K562 (cell line): ENCODE data around the gene SND1. TPM values are rescaled to one million over a fixed set of nuclear protein-coding genes. Genes with fewer than 3 reads are reported as not detected.
A peak's percentile ranks its signal among the peaks of the same experiment; 100 is the strongest.

Experiments
- BHLHE40 ChIP-seq: IDR thresholded peaks from 2 replicates; pipeline ENCODE4 v1.6.1; 2011; ENCODE audit warnings: low read length, improper control_type of control experiment
- FOXP1 ChIP-seq: sonication (generic); formaldehyde crosslinking; IDR thresholded peaks from 2 replicates; pipeline ENCODE4 v1.8.0; 2022; ENCODE audit warnings: mild to moderate bottlenecking, missing genetic modification reagents
- KAT2B ChIP-seq: IDR thresholded peaks from one replicate; pipeline ENCODE4 v1.6.1; 2012; ENCODE audit warnings: low read depth, mild to moderate bottlenecking, control low read depth, inconsistent platforms, low read length, moderate library complexity
- NBN ChIP-seq: fragments of 450-650 bp; IDR thresholded peaks from 2 replicates; pipeline ENCODE4 v1.6.1; 2016; ENCODE audit warnings: low read depth, mild to moderate bottlenecking
- NFE2 ChIP-seq: IDR thresholded peaks from 2 replicates; pipeline ENCODE4 v1.6.1; 2014; ENCODE audit warnings: antibody characterized with exemption, low read depth
- SMARCA5 ChIP-seq: fragments of 450-650 bp; IDR thresholded peaks from 2 replicates; pipeline ENCODE4 v1.6.1; 2016
- TEAD4 ChIP-seq, 2 experiments: sonication (generic) in 1 of 2; formaldehyde crosslinking in 1 of 2; IDR thresholded peaks; 2 replicates each; pipeline versions ENCODE4 v1.6.1 to v1.8.0; 2012 to 2022; ENCODE audit warnings: borderline replicate concordance in 1 of 2, inconsistent platforms in 1 of 2, low read length in 1 of 2, mild to moderate bottlenecking in 1 of 2, missing genetic modification reagents in 1 of 2
- ZNF121 ChIP-seq: sonication (generic); formaldehyde crosslinking; conservative IDR thresholded peaks from 2 replicates; pipeline ENCODE4 v1.8.0; 2022; ENCODE audit warnings: missing genetic modification reagents
- ZNF407 ChIP-seq: fragments of 450-650 bp; IDR thresholded peaks from 2 replicates; pipeline ENCODE4 v1.6.1; 2016; ENCODE audit warnings: low read depth
- ZSCAN29 ChIP-seq: fragments of 450-650 bp; IDR thresholded peaks from 2 replicates; pipeline ENCODE4 v1.6.1; 2017
- polyA plus RNA-seq, 8 experiments: library from polyadenylated mRNA; depleted of rRNA in 4 of 8; stranded (reverse) in 5 of 8; unstranded in 3 of 8; fragments of >200 nt; fragmentation: Nextera tagmentation in 2 of 8; fragmentation: Illumina TruSeq in 1 of 8; extraction: Ambion mirVana in 2 of 8; extraction: Trizol in 1 of 8; gene quantifications; 2 replicates each; pipeline versions ENCODE4 v1.2.1 to v1.2.3, GENCODE V29; 2011 to 2014; ENCODE audit warnings: inconsistent platforms in 1 of 8, missing spikeins in 1 of 8
- total RNA-seq, 7 experiments: library from RNA; depleted of rRNA in 6 of 7; stranded (reverse); fragments of >200 nt in 6 of 7; fragmentation: Illumina TruSeq in 2 of 7; extraction: Trizol in 2 of 7; gene quantifications; 2 replicates each; pipeline versions ENCODE4 v1.2.1 to v1.2.3, GENCODE V29; 2011 to 2021; ENCODE audit warnings: low replicate concordance in 1 of 7
- TF ChIP-seq, protein P1 (sequence below): fragments of 150-350 bp; conservative IDR thresholded peaks from 2 replicates; pipeline ENCODE4 v1.6.1; 2014; ENCODE audit warnings: low read length
- TF ChIP-seq, protein P2 (sequence below): fragments of 450-650 bp; IDR thresholded peaks from 2 replicates; pipeline ENCODE4 v1.6.1; 2016
- TF ChIP-seq, protein P3 (sequence below): IDR thresholded peaks from 2 replicates; pipeline ENCODE4 v1.6.1; 2014; ENCODE audit warnings: antibody characterized with exemption

SND1 gene
- total and polyA plus RNA-seq, 9 of the 15 experiments (the other 6 are each of a cell fraction or from before 2014, with no cell fraction given) = 46.5 to 307 (median 191) TPM

- peak; percentile 7; the same call in 1 of the 2 replicates for TF ChIP-seq TEAD4 (IDR thresholded peaks at IDR 0.05; ENCODE audit: low read length)
- no peak for TF ChIP-seq TEAD4 (CRISPR knock-in tag; IDR thresholded peaks at IDR 0.05; ENCODE audit: borderline replicate concordance)
- TF ChIP-seq, protein P1, sequence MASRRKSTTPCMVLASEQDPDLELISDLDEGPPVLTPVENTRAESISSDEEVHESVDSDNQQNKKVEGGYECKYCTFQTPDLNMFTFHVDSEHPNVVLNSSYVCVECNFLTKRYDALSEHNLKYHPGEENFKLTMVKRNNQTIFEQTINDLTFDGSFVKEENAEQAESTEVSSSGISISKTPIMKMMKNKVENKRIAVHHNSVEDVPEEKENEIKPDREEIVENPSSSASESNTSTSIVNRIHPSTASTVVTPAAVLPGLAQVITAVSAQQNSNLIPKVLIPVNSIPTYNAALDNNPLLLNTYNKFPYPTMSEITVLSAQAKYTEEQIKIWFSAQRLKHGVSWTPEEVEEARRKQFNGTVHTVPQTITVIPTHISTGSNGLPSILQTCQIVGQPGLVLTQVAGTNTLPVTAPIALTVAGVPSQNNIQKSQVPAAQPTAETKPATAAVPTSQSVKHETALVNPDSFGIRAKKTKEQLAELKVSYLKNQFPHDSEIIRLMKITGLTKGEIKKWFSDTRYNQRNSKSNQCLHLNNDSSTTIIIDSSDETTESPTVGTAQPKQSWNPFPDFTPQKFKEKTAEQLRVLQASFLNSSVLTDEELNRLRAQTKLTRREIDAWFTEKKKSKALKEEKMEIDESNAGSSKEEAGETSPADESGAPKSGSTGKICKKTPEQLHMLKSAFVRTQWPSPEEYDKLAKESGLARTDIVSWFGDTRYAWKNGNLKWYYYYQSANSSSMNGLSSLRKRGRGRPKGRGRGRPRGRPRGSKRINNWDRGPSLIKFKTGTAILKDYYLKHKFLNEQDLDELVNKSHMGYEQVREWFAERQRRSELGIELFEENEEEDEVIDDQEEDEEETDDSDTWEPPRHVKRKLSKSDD = no peak
- TF ChIP-seq SMARCA5 = peak; percentile 80
- TF ChIP-seq BHLHE40 = peak; percentile 66; the same call in 1 of the 2 replicates
- TF ChIP-seq FOXP1 = peak; percentile 58
- TF ChIP-seq, protein P2, sequence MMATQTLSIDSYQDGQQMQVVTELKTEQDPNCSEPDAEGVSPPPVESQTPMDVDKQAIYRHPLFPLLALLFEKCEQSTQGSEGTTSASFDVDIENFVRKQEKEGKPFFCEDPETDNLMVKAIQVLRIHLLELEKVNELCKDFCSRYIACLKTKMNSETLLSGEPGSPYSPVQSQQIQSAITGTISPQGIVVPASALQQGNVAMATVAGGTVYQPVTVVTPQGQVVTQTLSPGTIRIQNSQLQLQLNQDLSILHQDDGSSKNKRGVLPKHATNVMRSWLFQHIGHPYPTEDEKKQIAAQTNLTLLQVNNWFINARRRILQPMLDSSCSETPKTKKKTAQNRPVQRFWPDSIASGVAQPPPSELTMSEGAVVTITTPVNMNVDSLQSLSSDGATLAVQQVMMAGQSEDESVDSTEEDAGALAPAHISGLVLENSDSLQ = no peak
- TF ChIP-seq ZNF407 = peak; percentile 24; the same call in 1 of the 2 replicates
- no peak for TF ChIP-seq KAT2B
- TF ChIP-seq, protein P3, sequence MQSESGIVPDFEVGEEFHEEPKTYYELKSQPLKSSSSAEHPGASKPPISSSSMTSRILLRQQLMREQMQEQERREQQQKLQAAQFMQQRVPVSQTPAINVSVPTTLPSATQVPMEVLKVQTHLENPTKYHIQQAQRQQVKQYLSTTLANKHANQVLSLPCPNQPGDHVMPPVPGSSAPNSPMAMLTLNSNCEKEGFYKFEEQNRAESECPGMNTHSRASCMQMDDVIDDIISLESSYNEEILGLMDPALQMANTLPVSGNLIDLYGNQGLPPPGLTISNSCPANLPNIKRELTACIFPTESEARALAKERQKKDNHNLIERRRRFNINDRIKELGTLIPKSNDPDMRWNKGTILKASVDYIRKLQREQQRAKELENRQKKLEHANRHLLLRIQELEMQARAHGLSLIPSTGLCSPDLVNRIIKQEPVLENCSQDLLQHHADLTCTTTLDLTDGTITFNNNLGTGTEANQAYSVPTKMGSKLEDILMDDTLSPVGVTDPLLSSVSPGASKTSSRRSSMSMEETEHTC = peak; percentile 49; the same call in 1 of the 2 replicates
- no peak; the same call in 1 of the 2 replicates for TF ChIP-seq NFE2
- TF ChIP-seq NBN = peak; percentile 75
- peak; percentile 34; the same call in 1 of the 2 replicates for TF ChIP-seq ZNF121 (CRISPR knock-in tag)
- peak; percentile 89; the same call in 1 of the 2 replicates for TF ChIP-seq ZSCAN29
Measured at GRCh38 chr7:127652333-127653248, 597 bp downstream of the SND1 start (continued).
